Fibroblast of peridontal ligament (primary cell): Measurements from ENCODE around the gene RNASEH1.

Experiments
- DNase-seq: peaks from one replicate; pipeline ENCODE4 v3.0.0-alpha.2; 2010; ENCODE audit errors: extremely low read depth

RNASEH1 gene, protein sequence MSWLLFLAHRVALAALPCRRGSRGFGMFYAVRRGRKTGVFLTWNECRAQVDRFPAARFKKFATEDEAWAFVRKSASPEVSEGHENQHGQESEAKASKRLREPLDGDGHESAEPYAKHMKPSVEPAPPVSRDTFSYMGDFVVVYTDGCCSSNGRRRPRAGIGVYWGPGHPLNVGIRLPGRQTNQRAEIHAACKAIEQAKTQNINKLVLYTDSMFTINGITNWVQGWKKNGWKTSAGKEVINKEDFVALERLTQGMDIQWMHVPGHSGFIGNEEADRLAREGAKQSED

GRCh38 chr2:3558205-3559014 is at the start of gene RNASEH1:
RNASEH1 (minus strand) TSS chr2:3558333; CDS start chr2:3558260, 73 bp downstream.
- DNase-seq: peak; percentile 98

GRCh38 chr2:3606370-3607201 is 48.5 kb upstream of the RNASEH1 start:
- no peak for DNase-seq

GRCh38 chr2:3606028-3606369 is 47.9 kb upstream of the RNASEH1 start:
- DNase-seq: no peak

DNA sequence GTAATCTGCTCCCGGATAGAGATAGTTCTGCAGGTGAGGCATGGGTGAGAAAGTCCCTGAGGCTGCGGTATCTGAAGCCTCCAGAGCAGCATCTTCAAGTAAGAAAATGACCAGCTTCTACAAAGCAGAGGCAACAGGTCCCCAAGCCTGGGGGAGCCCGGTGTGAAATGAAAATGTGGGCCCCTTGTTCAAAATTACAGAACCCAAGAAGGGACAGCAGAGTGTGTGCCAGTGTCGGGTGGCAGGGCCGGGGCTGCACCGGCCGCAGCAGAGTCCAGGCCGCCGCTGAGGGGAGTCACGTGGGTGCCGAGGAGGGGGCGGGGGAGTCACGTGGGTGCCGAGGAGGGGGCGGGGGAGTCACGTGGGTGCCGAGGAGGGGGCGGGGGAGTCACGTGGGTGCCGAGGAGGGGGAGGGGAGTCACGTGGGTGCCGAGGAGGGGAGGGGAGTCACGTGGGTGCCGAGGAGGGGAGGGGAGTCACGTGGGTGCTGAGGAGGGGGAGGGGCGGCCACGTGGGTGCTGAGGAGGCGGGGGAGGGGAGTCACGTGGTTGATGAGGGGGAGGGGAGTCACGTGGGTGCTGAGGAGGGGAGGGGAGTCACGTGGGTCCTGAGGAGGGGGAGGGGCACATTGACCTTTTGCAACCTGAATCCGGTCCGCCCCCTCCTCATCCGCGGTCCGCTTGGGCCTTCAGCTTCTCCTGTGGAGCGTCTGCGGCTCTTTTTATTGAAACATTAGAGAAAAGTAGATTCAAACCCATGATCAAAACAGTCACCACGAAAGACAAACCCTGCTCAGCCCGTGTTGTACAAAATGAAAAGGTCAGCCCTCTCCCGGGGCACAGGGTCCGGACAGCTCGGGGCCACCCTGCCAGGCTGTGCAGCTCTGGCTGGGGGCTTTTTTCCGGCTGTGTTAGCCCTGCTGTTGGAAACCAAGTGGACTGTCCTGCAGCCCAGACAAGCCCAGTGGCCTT is 47.1 kb upstream of the RNASEH1 start:
- peak; percentile 14 for DNase-seq

DNA sequence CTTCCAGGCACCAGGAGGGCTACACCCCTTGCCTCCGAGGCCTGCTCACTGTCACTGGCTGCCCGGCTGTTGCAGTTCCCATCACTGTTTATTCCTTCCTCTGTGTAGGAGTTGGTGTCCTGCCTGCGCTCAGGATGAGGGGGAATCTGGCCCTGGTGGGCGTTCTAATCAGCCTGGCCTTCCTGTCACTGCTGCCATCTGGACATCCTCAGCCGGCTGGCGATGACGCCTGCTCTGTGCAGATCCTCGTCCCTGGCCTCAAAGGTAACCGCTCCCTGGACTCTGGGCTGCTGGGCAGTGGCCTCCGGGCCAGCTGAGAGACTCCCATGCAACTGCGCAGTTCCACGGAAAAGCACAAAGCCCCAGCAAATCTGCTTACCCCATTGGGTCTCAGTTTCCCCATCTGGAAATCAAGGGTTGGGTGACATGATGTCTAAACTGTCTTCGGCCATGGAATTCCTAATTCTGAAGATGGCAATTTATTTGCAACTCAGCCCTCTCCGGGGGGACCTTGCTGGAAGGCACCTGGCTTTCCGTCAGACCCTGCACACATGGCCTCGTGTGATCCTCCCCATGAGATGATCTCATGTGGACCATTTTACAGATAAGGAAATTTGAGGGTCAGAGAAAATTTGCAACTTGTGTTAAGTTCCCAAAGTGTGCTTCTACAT is 46.2 kb upstream of the RNASEH1 start:
- no peak for DNase-seq

DNA sequence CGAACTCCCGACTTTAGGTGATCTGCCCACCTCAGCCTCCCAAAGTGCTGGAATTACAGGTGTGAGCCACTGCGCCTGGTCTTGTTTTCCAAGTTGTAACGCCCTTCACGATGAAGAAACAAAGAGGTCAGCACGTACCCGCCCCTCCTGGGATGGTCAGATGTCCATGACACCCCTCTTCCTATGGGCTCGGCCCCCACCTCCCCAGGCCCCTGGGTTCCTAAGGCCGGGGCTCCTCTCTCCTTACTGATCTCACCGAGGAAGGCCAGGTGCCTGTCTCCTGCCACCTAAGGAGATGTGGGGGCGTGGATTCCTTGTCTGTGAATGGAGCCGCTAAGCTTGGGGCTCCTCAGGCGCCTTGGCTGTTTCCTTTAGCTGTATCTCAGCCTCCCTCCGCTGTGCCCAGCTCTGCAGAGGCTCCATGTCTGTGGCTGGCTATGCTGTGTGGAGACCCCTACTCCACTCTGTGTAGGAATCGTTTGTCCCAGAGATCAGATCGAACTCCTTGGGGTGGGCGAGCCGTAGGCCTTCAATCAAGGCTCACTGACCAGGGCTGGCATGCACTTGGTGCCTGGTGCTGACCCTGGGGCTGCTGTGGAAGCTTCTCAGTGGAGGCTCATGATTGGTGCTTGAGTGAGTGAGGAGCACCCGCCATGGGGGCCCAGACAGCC is 45.5 kb upstream of the RNASEH1 start:
- no peak for DNase-seq

- DNase-seq: no peak
Observed at GRCh38 chr2:3602553-3603339, 44.6 kb upstream of the RNASEH1 start.

DNA sequence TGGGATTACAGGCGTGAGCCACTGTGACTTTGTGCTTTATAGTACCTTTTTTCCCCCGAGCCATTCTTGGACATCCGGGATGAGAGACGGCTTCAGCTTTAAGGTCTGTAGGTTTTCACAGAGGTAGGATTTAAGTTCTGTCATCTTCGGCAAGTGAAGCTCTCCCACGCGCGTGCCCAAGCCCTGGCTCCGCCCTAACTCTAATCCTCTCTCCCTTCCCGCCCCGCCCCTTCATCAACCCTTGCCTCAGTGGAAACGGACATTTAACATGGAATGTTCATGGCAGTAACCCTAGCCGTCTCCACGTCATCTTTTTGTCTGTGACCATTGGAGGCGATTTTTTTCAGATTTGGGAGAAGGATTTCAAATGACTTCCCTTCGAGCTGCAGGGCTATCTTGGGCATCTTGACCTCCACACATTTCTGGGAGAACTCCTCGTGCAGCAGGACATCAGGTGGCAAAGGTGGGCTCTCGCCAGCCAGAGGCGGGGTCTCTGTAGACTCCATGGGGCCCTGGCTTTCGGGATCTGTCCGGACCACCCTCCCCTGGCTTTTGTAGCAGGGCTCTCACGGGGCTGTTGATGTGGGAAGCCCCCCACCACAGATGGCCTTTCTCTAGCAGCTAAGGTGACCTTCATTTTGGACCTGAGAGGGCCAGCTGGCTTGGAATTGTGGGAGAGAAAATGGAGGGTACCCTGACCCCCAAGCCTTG is 43.6 kb upstream of the RNASEH1 start:
- DNase-seq: no peak

GRCh38 chr2:3600256-3600855 is 42.2 kb upstream of the RNASEH1 start:
- DNase-seq: no peak

GRCh38 chr2:3598912-3599854 is 41.0 kb upstream of the RNASEH1 start:
- DNase-seq: no peak

- no peak for DNase-seq
Observed at GRCh38 chr2:3598197-3598910, 40.2 kb upstream of the RNASEH1 start.

DNA sequence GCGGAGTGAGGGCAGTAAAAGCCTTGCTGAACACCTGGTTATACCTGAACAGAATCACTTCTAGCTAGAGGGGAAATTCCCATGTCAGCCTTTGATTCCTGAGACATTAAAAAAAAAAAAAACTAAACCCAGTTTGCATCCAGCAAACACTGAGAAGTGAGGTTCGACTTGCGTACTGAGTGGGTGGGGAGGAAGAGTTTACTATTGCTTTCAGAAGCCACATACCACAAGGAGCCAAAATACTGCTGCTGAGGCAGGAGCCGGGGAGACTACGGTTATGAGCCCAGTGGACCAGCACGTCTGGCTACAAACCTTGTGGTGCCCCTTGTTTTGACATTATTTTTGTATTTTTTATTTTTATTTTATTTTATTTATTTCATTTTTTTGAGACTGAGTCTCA is 39.4 kb upstream of the RNASEH1 start:
- no peak for DNase-seq

DNA sequence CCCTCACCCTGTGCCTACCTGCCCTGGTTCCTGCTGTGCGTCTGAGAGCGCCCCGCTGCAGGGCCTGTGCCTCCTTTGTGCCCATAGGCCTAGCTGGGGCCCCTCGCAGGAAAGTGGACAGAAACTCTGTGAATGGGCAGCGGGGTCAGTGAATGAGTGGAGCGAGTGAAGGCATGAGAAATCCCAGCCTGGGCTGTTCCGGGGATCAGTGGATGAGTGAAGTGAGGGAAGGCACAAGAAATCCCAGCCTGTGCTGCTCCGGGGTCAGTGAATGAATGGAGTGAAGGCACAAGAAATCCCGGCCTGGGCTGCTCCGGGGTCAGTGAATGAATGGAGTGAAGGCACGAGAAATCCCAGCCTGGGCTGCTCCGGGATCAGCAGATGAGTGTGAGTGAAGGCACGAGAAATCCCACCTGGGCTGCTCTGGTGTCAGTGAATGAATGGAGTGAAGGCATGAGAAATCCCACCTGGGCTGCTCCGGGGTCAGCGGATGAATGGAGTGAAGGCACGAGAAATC is 38.8 kb upstream of the RNASEH1 start:
- DNase-seq: no peak

DNA sequence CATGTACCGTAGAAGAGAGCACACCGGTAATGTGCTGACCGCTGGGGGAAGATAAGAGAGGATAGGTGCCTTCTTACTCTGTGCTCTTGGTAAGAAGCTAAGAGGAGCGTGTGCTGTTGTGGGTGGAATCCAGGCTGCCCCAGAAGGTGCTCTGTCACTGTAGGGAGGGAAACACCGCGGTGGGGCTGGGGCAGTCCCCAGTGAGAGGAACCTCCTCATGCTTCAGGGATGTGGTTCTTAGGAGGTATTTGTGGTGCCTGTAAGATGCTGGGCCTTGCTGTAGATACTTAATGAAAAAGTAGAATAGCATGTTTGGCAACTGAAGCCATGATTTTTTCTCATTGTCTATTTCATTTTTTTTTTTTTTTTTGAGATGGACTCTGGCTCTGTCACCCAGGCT is 37.9 kb upstream of the RNASEH1 start:
- no peak for DNase-seq

DNA sequence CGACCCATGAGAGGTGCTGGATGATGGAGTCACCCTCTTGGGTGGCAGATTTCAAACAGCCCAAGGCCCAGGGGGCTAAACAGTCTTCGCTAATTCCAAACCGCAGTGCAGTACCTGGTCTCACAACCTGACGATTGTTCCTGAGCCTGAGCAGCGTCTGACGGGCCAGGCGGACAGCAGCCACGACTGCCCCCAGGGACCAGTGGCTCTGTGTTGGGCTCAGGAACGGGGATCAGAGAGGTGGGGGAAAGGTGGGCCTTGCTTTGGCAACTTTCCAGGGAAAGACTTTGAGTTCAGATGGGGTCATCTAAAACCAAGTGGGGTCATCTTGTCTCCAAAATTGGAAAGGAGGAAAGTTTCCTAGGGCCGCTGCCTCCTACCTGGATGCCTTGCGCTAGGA is 37.3 kb upstream of the RNASEH1 start:
- DNase-seq: no peak
